Forelimb muscle (tissue), 1 donor: ENCODE measurements around the gene NRXN2. TPM values are rescaled to one million over a fixed set of nuclear protein-coding genes. Genes with fewer than 3 reads are reported as not detected.

Experiments used
- DNase-seq: peaks from one replicate; pipeline ENCODE4 v3.0.0-alpha.2; 2013; ENCODE audit warnings: low read depth
- polyA plus RNA-seq: library from polyadenylated mRNA; unstranded; fragments of 120-200 nt; gene quantifications from one replicate; pipeline ENCODE4 v1.2.1, GENCODE V29; 2013; ENCODE audit not compliant: insufficient read length

NRXN2 gene
- polyA plus RNA-seq, 1 donor: 24.5 TPM

DNA sequence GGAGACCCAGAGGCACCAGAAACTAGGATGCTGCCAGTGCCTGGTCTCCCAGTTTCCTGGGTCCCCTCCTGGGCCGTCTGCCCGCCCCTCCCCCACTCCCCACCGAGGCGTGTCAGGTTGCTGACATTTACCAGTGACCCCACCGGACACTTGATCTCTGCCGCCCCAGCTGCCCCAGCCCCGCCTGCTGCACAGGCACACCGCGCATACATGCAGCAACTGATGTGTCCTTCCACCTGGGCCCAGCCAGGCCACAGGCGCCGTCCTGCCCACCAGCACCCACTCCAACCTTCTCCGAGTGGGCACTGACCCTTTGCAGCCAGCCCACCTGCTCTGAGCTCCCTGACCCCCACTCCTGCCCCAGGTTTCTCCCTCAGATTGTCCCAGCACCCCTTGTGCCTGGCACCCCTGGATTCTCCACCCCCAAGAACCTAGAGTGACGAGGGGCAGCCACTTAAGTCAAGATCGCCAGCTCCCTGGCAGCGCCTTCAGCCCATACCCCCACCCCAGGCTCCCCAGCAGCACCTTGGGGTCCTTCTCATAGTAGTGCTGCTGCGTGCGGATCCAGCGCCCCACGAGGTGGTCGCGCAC is 36.2 kb upstream of the NRXN2 start:
- no peak for DNase-seq

DNA sequence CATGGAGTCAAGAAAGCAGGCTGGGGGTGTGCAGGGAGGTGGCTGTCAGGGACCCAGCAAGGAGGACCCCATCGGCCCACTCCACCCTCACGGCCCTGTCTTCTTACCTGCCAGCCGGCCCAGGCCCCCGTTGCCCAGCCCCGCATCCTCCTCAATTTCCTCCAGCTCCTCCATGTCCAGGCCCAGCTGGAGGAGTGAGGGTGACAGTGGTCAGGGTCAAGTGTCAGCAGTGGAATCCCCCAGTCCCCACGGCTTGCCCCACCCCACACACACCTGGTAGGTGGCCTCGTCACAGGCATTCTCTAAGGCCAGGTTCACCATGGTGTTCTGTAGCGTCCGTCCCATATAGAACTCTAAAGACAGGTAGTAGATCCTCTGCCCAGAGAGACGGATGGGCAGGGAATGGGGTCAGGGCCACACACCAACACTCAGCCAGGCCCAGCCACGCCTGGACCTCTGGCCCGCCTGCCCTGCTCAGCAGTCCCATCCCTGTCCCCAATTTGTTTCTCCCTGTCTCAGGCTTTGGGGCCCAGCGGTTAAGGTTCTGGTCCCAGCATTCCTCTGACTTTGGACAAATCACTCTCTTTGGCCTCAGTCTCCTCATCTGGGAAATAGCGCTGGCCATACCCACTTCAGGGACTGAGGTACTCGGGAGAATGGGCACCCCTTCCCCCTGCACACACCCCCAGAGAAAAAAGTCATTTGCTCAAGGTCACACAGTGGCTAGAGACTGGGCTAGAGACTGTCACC is 35.5 kb upstream of the NRXN2 start:
- no peak for DNase-seq

DNA sequence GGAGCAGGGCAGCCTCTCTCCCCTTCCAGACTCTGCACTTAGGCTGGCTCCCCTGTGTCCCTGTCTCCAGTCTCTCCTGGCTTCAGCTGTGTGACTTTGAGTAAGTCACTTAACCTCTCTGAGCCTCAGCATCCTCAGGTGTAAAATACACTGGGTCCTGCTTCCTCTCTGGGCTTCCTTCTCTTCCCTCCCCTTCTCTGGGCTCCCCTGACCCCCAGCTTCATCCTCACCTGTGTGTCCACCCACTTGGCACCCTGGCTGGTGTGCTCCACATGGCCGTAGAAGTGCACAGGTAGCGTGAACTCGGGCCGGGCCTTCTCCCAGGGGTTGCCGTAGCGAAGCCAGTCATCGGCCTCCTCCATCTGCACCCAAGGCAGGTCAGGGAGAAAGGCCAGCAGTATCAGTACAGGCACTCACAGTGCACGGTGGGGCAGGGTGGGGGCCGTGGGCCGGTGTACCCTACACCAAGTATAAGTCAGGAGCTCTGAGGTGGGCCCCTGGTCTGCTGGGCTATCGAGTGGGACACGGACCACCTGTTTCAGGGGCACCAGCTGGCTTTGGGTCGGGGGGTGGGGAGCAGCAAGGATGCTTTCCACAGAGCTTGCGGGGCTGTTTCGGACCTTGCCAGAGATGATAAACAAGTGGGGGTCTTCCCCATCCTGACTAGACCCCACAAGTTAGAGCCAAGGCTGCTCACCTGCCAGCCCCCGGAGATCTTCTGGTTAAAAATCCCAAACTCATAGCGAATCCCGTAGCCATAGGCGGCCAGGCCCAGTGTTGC is 34.7 kb upstream of the NRXN2 start:
- no peak for DNase-seq

DNA sequence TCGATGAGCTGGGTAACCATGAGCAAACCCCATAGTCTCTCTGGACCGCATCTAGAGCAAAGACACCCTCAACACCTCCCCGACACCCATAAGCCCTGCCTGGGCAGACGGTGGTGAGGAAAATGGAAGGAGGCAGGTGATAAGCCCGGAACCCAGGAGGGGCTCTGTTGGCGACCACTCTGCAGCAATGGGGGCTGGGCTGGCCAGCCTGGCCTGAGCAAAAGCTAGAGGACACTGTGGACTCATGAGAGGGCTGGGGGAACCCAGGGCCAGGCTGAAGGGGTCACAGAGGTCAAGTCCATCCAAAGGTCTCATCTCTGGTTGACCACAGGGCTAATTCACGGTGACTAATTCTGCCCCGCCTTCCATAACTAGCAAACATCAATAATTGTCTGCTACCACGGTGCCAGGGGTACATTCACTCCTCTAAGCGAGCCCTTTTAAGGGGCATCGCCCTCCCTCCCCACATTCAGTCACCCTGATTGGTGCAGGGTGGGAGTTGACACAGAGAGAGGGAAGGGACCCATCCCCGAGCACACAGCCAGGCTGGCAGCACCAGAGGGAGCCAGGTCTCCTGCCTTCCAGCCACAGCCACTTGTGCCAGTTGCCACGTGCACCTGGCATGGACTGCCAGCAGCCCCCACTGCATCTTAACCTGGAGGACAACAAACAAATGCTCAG is 32.8 kb upstream of the NRXN2 start:
- no peak for DNase-seq

DNA sequence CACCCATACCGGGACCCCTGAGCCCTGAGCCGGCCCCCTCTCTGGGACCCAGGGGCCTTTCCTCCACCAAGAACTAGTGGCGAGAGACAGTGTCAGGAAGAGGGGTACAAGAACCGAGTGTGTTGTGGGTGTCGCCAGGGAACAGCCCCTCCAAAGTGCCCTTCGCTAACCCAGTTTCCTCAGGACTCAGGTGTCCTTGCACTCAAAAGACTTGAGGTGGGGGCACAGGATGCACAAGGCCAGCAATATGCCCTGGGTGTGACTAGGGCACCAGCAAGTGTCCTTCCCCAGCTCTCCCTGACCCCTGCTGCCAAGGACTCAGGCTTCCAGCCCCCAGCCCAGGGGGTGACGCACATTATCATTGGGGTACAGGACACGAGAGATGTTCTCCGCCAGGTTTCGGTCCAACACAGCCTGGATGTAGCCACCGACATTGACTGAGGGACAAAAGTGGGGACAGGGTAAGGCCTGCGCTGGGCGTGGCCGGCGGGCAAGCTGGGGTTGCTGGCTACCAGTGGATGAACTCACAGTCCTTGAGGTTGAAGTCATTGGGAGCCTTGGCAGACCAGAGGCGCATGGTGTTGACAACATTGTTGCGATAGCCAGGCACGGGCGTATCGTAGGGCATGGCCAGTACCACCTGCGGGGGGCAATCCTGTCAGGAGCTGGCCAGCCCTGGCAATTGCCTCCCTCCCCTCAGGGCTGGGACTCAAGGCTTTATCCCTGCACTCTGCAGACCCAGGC is 32.1 kb upstream of the NRXN2 start:
- DNase-seq: no peak

DNA sequence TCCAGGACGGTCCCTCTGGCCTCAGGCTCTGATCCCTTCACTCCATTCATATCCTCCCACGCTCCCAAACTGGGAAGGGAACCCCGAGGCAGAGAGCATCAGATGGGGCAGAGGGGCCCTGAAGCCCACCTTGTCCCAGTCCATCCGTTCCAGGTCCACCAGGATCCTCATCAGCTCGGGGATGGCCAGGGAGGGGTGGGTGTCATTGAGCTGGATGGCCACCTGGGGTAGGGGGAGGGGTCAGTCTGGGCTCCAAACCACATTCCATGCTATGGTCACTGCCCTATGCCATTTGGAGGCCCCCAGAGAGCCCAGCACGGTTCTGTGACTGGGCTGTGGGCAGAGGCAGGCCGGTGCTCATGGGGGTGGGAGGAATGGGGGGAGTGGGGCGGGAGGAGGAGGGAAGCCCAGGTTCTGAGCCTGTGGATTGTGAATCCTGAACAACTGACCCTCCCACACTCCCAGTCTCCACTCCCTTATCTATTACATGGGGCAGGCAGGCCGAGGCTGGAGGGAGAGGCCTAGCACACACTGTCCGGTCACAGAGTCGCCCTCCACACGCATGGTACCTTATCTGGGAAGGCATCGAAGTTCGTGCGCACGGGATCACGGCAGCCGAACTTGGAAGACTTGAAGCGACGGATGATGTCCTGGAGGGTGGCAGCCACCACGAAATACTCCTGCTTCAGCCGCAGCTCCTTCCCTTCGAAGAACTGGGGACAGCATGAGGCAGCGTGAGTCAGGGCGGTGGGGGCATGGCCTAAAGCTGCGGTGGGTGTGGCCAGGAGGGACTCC is 31.3 kb upstream of the NRXN2 start:
- no peak for DNase-seq

DNA sequence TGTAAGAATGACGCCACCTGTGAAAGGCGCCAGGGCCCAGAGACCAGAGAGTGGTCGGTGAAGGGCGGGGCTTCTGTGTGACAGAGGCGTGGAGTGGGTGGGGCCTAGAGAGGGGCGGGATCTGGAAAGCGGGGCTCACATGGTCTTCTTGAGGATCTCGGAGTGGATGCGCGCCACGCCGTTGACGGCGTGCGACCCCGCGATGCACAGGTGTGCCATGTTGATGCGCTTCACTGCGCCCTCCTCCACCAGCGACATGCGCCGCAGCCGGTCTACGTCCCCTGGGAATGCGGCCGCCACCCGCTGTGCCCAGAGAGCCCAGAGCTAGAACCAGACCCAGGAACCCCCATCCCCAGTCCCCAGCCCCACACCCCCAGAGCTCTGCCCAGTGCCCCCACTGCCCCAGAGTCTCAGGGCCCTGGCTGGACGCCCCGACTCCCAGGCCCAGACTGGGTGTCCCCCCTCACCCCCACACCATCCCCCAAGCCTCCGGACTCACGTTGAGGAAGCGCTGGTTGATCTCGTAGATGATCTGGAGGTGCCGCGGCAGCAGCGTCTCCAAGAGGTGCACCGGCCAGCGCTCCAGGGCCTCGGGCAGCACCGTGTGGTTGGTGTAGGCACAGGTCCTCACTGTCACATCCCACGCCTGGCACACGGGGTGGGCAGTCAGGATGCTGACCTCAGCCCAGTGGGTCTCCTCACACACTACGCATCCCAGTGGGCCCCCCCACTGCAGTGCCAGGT is 30.6 kb upstream of the NRXN2 start:
- DNase-seq: no peak

DNA sequence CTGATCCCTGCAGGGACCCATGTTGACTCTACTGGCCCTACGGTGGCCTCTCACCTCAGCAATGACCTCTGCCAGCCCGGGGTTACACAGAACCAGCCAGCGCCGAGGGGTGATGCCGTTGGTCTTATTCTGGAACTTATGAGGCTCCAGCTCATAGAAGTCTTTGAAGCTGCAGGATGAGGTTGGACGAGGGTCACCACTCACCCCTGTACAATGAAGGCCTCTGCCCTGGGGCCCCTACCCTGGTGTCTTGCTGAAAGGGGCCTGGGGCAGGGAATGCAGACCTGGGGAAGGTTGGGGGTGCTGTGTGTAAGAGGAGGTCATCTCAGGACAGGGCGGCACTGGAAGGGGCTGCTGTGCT is 30.0 kb upstream of the NRXN2 start:
- no peak for DNase-seq

DNA sequence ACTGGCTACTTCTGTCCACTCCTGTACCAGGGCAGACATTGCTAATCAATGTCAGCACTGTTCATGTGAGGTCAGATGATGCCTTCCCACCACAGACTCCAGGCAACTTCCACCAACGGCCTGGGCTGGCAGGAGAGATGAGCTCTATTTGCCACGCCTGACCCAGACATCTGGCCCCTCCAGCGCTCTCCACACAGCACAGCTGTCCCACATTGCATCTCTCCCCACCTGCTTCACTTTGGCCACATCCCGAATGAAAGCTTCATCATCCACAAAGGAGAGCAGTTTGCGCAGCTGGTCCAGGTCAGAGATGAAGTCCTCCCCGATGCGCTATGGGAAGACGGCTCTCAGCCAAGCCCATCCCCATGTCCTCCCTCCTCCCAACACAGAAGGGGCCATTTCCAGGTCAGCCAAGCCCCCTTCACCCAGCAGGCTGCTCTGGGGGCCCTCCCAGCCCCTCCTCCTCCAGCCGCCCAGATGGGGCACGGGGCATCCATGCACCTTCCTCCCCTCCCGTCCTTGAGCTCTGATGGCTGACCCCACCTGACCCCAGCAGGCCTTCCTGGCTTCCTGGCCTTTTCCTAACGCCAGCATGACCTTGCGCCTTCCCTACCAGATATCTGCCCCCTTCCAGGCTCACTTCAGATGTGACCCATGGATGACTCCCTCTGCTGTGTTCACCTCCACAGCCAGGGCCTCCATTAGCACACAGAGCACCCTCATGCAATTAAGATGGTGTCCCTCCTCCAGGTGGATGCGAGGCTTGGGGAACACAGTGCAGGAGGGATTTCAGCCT is 29.4 kb upstream of the NRXN2 start:
- no peak for DNase-seq

DNA sequence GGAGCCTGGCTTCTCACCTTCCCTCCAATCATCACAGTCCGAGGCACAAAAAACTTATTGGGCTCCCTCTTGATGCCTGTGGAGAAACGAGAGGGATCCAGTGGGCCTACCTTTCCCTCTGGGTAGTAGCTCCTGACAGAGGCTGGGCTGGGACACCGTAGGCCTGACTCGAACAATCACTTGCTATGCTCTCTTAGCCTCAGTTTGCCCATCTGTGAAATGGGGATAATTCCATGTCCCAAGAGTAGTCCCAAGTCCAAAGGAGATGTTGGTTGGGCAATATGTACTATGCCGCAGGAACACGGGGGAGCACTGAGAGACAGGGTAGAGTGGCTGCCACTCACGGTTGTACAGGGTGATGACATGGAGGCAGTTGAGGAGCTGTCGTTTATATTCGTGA is 28.6 kb upstream of the NRXN2 start:
- DNase-seq: no peak

DNA sequence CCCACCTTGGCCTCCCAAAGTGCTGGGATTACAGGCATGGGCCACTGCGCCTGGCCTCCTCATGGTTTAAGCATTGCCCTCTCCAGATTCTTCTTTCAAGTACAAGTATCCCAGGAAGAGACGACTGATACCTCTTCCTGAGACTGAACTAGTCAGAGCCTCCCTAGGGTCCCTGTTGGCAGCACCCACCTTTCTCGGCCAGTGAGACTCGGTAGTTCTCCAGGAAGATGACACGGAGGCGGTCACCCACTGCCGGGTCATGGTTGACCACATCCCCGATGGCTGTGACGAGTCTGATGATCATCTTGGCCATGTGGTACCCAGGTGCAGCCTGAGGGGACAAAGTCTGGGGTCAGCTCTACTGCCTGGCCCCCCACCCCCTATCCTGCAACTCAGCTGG is 28.1 kb upstream of the NRXN2 start:
- no peak for DNase-seq

DNA sequence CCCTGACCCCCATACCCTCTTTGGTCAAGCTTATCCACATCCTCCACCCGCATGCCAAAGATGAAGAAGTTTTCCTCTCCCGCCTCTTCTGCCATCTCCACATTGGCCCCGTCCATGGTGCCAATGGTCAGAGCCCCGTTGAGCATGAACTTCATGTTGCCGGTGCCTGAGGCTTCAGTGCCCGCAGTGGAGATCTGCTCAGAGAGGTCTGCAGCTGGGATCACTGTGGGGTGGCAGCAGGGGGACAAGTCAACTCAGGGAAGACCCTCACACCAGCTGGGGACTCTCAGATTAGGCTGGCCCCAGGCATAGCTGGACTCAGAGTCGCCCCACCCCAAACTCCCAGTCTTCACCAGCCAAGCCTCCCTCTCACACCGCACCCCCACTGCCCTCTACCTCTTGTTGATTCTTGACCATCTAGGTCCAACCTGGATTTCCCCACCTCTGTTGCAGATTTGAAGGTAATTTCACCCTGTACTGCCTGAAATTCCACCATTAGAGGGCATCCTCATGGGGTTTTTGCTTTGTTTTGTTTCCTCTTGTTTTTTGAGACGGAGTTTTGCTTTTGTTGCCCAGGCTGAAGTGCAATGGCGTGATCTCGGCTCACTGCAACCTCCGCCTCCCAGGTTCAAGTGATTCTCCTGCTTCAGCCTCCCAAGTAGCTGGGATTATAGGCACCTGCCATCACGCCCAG is 27.5 kb upstream of the NRXN2 start:
- DNase-seq: no peak

DNA sequence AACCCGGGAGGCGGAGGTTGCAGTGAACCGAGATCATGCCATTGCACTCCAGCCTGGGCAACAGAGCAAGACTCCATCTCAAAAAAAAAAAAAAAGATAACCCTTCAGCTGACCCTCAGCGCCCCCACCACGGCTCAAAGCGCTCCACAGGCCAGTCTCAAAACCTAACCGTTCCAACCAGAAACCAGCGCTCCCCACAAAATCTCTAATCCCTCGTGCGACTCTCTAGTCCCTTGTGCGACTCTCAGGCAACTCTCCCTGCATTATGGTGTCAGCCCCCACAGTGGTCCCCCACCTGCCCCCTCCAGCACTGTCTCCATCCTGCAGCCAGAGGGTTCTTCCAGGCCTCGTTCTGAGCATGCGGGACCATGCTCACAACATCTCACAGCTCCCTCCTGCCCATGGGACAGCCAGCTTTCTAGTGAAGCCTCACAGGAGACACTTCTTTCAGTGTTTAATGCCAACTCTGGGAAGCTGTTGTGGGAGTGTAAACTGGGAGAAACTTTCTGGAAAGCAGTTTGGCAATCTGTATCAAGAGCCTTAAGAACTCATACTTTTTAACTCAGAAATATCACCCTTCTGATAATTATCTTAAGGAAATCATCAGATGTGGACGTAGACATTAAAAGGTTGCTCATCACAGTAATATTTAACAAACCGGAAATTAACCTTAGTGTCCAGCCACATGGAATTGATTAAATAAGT is 25.1 kb upstream of the NRXN2 start:
- DNase-seq: no peak

DNA sequence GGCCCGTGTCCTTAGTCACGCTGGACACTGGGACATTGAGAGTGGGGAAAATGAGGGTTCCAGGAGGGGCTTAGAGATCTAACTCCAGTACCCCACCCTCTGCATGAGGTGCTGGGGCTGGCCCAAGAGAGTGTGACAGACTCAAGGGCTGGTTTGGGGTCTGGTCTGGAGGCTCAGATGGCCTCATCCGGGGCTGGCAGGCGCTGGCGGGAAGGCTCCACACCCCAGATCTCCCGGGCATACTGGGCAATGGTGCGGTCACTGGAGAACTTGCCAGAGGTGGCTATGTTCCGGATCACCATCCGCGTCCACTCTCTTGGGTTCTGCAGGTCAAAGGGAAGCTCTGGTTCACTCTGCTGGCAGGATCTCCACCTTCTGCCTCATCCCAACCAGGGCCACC is 23.5 kb upstream of the NRXN2 start:
- no peak for DNase-seq

DNA sequence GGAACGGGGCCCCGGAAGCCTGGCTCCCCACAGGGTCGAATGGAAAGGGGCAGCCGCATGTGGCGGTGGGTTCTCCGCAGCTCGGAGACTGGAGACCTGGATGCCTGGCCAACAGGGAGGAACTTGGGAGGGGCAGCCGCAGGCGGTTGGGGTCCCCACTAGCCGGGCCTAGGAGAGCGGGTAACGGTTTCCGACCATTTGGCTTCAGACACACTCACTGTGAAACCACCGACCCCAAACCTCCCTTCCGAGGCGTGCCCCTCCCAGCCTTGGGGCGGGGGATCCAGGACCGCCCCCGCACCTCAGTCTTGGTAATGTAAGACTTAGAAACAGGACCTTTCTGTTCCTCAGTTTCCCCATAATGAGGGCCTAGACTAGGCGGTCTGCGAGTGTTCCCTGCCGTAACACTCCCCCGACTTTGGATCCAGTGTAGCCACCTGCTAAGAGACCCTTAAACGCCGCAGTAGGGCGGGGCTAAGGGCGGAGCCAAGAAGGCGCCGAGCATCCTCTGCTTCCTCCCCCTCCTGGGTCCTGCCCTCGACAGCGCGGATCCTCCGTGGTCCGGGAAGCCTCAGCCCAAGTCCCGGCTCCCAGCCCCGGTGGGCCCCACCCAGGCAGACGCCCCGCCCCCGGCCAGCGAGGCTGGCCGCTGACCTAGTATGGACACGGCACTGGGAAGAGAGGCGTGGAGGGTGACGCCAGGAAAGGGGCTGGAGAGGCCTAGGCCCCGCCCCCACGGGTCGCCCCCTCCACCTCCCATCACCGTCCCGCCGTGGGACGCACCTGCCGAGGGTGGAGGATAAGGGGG is 22.7 kb upstream of the NRXN2 start:
- DNase-seq: no peak

DNA sequence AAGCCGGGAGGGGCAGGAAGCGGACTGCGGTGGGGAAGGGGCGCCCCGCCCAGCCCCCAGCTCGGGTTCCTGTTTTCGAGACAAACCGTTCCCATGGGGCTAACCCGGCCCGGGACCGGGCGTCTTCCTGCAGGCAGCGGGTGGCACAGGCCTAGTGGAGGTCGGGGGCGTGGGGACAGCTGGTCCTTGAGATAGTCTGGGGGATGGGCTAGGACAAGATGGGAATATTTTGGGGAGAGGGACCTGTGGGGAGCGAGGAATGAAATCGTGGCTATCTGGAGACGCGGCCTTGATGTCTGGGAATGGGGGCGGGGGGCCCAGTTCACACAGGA is 22.2 kb upstream of the NRXN2 start:
- no peak for DNase-seq

DNA sequence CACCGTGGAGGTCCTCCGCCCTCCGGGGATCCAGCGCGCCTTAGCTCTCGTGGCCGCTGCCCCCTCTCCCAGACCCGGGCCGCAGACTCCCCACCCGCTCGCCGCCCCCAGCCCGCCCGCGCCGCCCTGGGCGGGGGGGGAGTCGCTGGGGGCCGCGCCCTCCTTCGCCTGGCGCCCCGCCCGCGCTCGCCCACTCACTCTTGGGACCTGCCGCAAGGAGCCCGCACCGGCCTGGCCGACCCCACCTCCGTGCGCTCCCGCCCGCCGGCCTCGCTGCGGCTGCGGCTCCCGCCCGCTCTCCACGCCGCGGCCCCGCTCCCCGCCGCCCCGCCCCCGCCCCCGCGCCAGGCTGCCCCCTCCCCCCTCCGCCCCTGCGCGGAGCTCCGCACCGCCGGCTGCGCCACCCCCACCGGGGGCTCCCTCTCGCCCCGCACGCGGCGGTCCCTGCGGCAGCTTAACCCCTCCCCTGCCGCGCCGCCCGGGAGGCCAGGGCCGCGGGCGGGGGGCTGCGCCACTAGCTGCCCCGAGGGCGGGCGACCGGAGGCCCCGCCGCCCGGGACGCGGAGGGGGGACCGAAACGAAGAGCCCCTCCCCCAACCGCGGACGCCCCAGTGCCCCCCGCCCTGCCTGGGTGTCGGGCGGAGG is 21.7 kb upstream of the NRXN2 start:
- DNase-seq: no peak
